ENCODE data around the gene DTNB.
A peak's percentile ranks its signal among the peaks of the same experiment; 100 is the strongest.

The DTNB gene

GRCh38 chr2:25483607-25484266 is 189.6 kb downstream of the DTNB start:
- H3K4me3 ChIP-seq (replicated peaks in 1 of 2; ENCODE audit: low read depth in 2 of 2, low read length in 2 of 2), result no peak overlapping the region
- no peak for TF ChIP-seq CTCF (IDR thresholded peaks at IDR 0.05; ENCODE audit: low read depth, low read length)
- peak in 1 of 2 donors; percentile 22 for DNase-seq (ENCODE audit: low read depth in 2 of 2)

DNA sequence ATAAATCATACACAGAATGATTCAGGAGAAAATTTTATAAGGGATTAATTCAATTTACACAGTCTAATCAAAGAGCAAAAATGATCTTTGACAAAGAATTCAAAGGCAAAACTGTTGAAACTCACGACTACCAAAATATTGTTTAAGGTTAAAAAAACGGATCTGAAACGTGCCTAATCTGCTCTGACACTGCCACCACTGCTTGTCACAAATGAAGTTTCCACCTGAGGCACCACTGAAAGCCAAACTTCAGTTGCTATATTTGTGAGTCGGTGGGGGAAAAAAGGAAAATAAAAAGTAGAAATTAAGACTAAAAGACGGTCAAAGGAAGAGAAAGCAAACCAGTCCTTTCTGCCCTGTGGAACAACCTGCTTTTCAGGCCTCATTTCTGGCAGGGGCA is 191.0 kb downstream of the DTNB start:
- H3K4me3 ChIP-seq (replicated peaks in 1 of 2; ENCODE audit: low read depth in 2 of 2, low read length in 2 of 2), result no peak overlapping the region
- no peak for DNase-seq (ENCODE audit: low read depth in 2 of 2)
- TF ChIP-seq CTCF (IDR thresholded peaks at IDR 0.05; ENCODE audit: low read depth, low read length), result no peak

- H3K4me3 ChIP-seq (replicated peaks in 1 of 2; ENCODE audit: low read depth in 2 of 2, low read length in 2 of 2), result no peak overlapping the region
- no peak for TF ChIP-seq CTCF (IDR thresholded peaks at IDR 0.05; ENCODE audit: low read depth, low read length)
- DNase-seq (ENCODE audit: low read depth in 2 of 2), result peak; percentile 17 to 28
Observed at GRCh38 chr2:25481381-25482300, 191.7 kb downstream of the DTNB start.

DNA sequence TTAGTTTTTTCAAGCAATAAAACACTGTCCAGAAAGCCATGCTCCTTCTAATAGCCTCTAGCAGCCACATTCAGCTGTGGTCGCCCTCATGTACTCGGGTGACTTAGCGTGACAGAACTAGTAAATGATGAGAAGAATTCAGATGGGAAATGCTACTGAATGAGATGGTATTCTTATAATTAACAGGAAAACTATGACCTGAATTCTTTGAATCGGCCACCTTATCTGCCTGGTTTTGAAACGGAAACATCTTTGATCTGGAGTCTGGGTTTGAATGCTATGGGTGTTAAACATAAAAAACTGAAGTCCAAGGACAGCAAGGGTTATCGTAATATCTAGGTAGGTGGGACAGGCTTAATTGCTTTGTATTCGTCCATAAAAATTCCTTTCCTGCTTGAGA is 192.8 kb downstream of the DTNB start:
- no peak overlapping the region for H3K4me3 ChIP-seq (replicated peaks in 1 of 2; ENCODE audit: low read depth in 2 of 2, low read length in 2 of 2)
- DNase-seq (ENCODE audit: low read depth in 2 of 2), result no peak
- TF ChIP-seq CTCF (IDR thresholded peaks at IDR 0.05; ENCODE audit: low read depth, low read length), result no peak

DNA sequence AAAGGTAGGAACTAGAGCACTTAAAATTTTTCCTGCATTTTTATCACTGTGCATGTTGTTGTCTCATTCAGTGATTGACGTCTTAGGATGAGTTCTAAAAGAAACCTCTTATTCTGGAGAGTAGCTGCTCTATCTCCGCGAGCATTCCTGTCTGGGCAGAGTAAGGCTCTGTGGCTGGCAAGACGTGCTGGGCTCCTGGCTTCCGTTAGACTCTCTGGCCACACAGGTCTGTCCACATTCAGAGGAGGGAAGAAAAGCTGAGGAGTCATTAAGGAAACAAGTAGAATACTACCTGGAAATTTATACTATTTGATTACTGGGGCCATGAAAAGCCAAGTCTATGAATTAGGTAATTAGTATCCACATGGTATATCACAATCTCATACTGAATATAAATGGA is 193.6 kb downstream of the DTNB start:
- no peak overlapping the region for H3K4me3 ChIP-seq (replicated peaks in 1 of 2; ENCODE audit: low read depth in 2 of 2, low read length in 2 of 2)
- no peak for DNase-seq (ENCODE audit: low read depth in 2 of 2)
- TF ChIP-seq CTCF (IDR thresholded peaks at IDR 0.05; ENCODE audit: low read depth, low read length), result no peak

- TF ChIP-seq CTCF (IDR thresholded peaks at IDR 0.05; ENCODE audit: low read depth, low read length), result no peak
- no peak overlapping the region for H3K4me3 ChIP-seq (replicated peaks in 1 of 2; ENCODE audit: low read depth in 2 of 2, low read length in 2 of 2)
- DNase-seq (ENCODE audit: low read depth in 2 of 2), result no peak
Observed at GRCh38 chr2:25478736-25479135, 194.6 kb downstream of the DTNB start.

Measured in cardiac fibroblast (primary cell).